Measurements from ENCODE around the gene ARRDC1. TPM values are rescaled to one million over a fixed set of nuclear protein-coding genes. Genes with fewer than 3 reads are reported as not detected.

Gene ARRDC1
- total and polyA plus RNA-seq, 9 donors: 5.2 to 46.2 (median 13.8) TPM

DNA sequence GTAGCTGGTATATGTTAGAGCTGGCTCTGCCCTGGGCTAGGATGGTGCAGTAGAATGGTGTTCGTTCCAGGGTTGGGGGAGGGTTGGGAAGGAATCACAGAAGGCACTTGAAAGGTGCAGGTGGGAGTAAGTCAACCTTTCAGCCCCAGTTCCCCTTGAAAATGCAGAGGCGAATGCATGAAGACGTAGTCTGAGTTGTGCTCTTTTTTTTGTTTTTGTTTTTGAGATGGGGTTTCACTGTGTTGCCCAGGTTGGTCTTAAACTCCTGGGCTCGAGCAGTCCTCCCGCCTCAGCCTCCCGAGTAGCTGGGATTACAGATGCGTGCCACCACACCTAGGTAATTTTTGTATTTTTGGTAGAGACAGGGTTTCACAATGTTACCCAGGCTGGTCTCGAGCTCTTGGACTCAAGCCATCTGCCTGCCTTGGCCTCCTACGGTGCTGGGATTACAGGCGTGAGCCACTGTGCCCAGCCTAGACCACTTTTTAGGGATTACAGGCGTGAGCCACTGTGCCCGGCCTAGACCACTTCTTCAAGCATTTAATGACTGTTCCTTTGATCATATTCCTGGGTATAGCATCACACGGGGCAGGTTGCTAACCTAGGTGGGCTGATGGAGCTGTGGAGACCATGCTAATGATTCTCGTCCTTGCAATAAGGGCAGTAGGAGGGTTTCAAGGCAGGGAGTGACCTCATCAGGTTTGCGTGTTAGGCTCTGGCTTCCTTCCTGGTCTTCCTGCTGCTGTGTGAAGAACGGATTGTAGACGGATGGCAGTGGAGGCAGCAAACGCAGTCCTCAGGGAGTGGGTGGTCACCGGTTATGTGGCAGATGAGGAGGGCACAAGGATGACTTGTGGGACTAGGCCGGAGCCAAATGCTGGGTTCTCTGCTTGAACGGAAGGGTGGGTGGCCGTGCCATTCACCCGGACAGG, 27.0 kb downstream of the ARRDC1 start:
- 72 to 80% (median 80%) methylated on average over 23 of the region's 23 CpGs for WGBS, 3 donors
- no peak overlapping the region for H3K4me3 ChIP-seq
- intact Hi-C loops (cut with DNase I): no loop called here
- H3K27ac ChIP-seq: no peak overlapping the region
- no peaks in the 10 kb centered on the region for H3K27me3 ChIP-seq
- H3K9me3 ChIP-seq: no peaks in the 10 kb centered on the region
- no peaks in the 10 kb centered on the region for H3K36me3 ChIP-seq
- TF ChIP-seq EP300 (IDR thresholded peaks at IDR 0.05): no peak
- TF ChIP-seq, protein P1, sequence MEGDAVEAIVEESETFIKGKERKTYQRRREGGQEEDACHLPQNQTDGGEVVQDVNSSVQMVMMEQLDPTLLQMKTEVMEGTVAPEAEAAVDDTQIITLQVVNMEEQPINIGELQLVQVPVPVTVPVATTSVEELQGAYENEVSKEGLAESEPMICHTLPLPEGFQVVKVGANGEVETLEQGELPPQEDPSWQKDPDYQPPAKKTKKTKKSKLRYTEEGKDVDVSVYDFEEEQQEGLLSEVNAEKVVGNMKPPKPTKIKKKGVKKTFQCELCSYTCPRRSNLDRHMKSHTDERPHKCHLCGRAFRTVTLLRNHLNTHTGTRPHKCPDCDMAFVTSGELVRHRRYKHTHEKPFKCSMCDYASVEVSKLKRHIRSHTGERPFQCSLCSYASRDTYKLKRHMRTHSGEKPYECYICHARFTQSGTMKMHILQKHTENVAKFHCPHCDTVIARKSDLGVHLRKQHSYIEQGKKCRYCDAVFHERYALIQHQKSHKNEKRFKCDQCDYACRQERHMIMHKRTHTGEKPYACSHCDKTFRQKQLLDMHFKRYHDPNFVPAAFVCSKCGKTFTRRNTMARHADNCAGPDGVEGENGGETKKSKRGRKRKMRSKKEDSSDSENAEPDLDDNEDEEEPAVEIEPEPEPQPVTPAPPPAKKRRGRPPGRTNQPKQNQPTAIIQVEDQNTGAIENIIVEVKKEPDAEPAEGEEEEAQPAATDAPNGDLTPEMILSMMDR (IDR thresholded peaks at IDR 0.05): no peak
- TF ChIP-seq POLR2A (IDR thresholded peaks at IDR 0.05): no peak
- DNase-seq: peak in 1 of 5 donors; percentile 6
- peaks cover 28% of the 10 kb centered on the region for H3K4me1 ChIP-seq (ENCODE audit: insufficient read depth)

DNA sequence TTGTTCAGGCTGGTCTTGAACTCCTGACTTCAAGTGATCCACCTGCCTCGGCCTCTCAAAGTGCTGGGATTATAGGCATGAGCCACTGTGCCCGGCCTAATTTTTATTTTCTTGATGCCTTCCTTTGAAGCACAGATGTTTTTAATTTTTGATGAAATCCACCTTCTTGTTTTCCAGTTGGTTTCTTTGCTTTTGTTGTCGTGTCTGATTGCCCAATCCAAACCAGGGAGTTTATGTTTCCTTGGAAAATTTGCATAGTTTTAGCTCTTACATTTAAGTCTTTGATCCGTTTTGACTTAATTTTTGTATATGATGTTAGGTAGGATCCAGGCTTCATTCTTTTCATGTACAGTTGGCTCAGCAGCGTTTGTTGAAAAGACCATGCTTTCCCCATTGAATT, 28.5 kb downstream of the ARRDC1 start:
- TF ChIP-seq POLR2A (IDR thresholded peaks at IDR 0.05) (no peak), EP300 (IDR thresholded peaks at IDR 0.05) (no peak)
- TF ChIP-seq, protein P1 (IDR thresholded peaks at IDR 0.05): no peak
- Histone ChIP-seq H3K36me3 (no peaks in the 10 kb centered on the region), H3K27me3 (no peaks in the 10 kb centered on the region), H3K4me3 (no peak overlapping the region), H3K27ac (no peak overlapping the region), H3K9me3 (no peaks in the 10 kb centered on the region), H3K4me1 (ENCODE audit: insufficient read depth) (peaks cover 27% of the 10 kb centered on the region)
- 71 to 75% (median 72%) methylated on average over 5 of the region's 5 CpGs for WGBS, 3 donors
- intact Hi-C loops (cut with DNase I): no loop called here
- no peak for DNase-seq

DNA sequence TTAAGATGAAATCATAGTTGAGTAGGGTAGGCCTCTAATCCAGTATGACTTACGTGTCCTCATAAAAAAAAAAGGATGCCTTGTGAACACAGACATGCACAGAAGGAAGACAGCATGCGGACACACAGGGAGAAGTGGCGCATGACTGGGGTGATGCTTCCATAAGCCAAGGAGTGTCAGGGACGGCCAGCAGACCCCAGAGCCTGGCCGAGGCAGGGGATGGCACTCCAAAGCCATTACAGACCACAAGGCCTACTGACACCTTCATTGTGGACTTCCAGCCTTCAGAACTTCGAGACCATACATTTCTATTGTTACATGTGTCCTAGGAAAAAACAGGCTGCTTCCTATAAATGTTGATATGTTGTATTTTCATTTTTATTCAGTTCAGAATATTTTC, 33.2 kb downstream of the ARRDC1 start:
- 79 to 84% (median 81%) methylated on average over 6 of the region's 6 CpGs for WGBS, 3 donors
- peaks cover 15% of the 10 kb centered on the region for H3K4me1 ChIP-seq (ENCODE audit: insufficient read depth)
- no peaks in the 10 kb centered on the region for H3K27me3 ChIP-seq
- intact Hi-C loops (cut with DNase I): no loop called here
- H3K4me3 ChIP-seq: no peak overlapping the region
- no peaks in the 10 kb centered on the region for H3K9me3 ChIP-seq
- H3K36me3 ChIP-seq: no peaks in the 10 kb centered on the region
- TF ChIP-seq POLR2A (IDR thresholded peaks at IDR 0.05) (no peak), EP300 (IDR thresholded peaks at IDR 0.05) (no peak)
- TF ChIP-seq, protein P1 (IDR thresholded peaks at IDR 0.05): no peak
- DNase-seq: peak in 1 of 5 donors; percentile 23
- H3K27ac ChIP-seq: peak overlapping the region in 1 of 2 donors; percentile 41

DNA sequence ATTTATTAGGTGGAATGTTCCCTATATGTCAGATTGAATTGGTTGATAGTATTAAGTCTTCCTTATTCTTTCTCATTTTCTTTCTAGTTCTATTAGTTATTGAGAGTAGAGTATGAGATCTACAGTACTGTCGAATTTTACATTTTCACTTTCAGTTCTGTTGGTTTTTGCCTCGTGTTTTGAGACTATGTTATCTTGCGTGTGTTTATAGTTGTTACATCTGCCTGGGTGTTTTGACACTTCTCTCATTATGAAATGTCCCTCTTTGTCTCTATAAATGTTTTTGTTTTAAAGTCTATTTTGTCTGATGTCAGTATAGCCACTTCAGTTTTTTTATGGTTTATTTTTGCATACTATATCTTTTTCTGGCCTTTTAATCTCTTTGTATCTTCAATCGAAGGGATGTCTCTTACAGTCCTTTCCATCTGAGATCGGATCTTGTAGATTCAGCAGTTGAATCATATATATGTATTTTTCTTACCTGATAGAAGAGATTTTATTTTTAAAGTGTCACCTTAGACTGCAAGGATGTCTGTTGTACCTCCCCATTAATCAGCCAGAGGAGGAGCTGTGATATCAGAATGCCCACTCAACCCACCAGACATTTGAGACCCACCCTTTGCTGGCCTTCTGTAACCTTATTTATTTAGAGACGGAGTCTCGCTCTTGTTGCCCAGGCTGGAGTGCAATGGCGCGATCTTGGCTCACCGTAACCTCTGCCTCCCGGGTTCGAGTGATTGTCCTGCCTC, 34.0 kb downstream of the ARRDC1 start:
- Histone ChIP-seq H3K27me3 (no peaks in the 10 kb centered on the region), H3K4me1 (ENCODE audit: insufficient read depth) (peaks cover 15% of the 10 kb centered on the region), H3K4me3 (peak overlapping the region; percentile 12), H3K9me3 (no peaks in the 10 kb centered on the region), H3K27ac (peak overlapping the region in 1 of 2 donors; percentile 41), H3K36me3 (no peaks in the 10 kb centered on the region)
- intact Hi-C loops (cut with DNase I): no loop called here
- TF ChIP-seq, protein P1 (IDR thresholded peaks at IDR 0.05): no peak
- TF ChIP-seq EP300 (IDR thresholded peaks at IDR 0.05) (no peak), POLR2A (IDR thresholded peaks at IDR 0.05) (no peak)
- DNase-seq: no peak
- WGBS, 3 donors: 31 to 59% (median 41%) methylated on average over 12 of the region's 12 CpGs

All from ovary (tissue), 9 donors.